Body of pancreas (tissue), 4 donors: ENCODE results near the gene SLC6A11.

Experiments
- POLR2A ChIP-seq, 3 donors: fragments of 450-650 bp; IDR thresholded peaks; one replicate each; pipeline ENCODE4 v1.6.1; 2016; ENCODE audit warnings: antibody characterized with exemption in 3 of 3, mild to moderate bottlenecking in 2 of 3
- TF ChIP-seq, protein P1 (sequence below), 7 experiments: fragments of 450-650 bp in 4 of 7; fragments of 200-600 bp in 3 of 7; sonication (generic) in 3 of 7; IDR thresholded peaks; one replicate each; pipeline ENCODE4 v1.5.1; 2016 to 2019; ENCODE audit warnings: antibody characterized with exemption in 7 of 7

DNA sequence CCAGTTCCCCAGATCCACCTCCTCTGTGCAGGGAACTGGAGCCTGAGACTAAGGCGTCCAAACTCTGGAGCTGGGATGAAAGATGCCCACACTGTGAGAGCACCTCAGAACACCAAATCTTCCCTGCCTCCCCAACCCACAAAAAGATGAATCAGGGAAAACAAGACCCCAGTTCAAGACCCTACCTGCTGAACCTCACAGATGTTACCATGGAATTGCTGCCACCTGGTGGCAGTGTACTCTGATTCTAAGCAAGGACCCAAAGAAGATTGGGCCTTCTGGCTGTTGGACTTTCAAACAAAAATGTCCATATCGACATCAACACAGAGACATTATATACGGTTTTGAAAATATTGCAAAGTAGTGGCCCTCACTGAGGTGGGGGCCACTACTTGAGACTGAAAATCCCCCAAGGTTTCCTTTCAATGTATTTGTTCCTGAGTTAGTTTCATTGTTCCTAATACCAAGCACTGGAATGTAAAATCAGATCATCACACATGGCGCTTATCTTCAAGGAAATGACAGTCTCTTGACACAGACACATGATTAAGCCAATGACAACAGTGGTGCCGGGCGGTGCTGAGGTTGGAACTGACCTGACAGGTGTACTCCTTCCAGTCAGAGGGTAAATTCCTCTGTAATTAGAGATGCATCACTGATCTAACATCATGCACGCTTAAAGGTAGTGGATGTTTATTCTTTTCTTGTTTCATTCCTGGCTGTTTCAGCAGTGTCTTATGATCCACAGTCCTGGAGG, 67.6 kb downstream of the SLC6A11 start:
- TF ChIP-seq, protein P1, sequence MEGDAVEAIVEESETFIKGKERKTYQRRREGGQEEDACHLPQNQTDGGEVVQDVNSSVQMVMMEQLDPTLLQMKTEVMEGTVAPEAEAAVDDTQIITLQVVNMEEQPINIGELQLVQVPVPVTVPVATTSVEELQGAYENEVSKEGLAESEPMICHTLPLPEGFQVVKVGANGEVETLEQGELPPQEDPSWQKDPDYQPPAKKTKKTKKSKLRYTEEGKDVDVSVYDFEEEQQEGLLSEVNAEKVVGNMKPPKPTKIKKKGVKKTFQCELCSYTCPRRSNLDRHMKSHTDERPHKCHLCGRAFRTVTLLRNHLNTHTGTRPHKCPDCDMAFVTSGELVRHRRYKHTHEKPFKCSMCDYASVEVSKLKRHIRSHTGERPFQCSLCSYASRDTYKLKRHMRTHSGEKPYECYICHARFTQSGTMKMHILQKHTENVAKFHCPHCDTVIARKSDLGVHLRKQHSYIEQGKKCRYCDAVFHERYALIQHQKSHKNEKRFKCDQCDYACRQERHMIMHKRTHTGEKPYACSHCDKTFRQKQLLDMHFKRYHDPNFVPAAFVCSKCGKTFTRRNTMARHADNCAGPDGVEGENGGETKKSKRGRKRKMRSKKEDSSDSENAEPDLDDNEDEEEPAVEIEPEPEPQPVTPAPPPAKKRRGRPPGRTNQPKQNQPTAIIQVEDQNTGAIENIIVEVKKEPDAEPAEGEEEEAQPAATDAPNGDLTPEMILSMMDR (IDR thresholded peaks at IDR 0.05): peak in 5 of 7 experiments; percentile 7 to 35 (median 11)
- no peak for TF ChIP-seq POLR2A (IDR thresholded peaks at IDR 0.05)
